ENCODE results near the gene COX6B1. TPM values are rescaled to one million over a fixed set of nuclear protein-coding genes. Genes with fewer than 3 reads are reported as not detected.
A peak's percentile ranks its signal among the peaks of the same experiment; 100 is the strongest.

Gene COX6B1
- total RNA-seq, 1 donor = 185 TPM

DNA sequence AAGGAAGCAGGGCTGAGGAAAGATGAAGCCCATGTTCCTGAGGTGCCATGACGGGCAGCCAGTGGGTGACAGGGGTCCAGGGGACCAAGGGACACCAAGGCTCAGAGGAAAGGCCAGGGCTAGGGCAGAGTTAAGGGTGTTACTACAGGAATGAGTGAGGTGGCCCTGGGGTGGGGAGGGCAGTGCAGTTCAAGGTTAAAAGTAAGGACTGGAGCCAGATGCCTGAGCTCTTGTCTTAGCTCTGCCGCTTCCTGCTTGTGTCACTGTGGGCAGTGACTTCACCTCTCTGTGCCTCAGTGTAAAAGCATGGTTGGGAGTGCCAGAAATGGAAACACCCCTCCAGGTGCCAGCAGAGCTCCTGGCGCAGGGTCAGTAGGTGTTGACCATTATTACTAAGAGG is 11.5 kb upstream of the COX6B1 start:
- Histone ChIP-seq H3K4me1 (ENCODE audit: insufficient read depth, low read length) (no peaks in the 10 kb centered on the region), H3K27me3 (ENCODE audit: insufficient read depth, low read length) (no peaks in the 10 kb centered on the region), H3K79me2 (ENCODE audit: insufficient read depth, low read length) (no peaks in the 10 kb centered on the region), H4K20me1 (ENCODE audit: insufficient read depth, low read length) (no peaks in the 10 kb centered on the region), H3K27ac (ENCODE audit: low read depth, low read length) (no peak overlapping the region), H3K4me3 (ENCODE audit: insufficient read depth, low read length) (no peak overlapping the region), H3K9me3 (ENCODE audit: low read depth, low read length) (no peaks in the 10 kb centered on the region), H3K4me2 (ENCODE audit: insufficient read depth, low read length) (no peak overlapping the region), H3K36me3 (ENCODE audit: insufficient read depth, low read length) (peaks cover 52% of the 10 kb centered on the region), H2AFZ (ENCODE audit: low read length) (no peak overlapping the region)
- DNase-seq (ENCODE audit: insufficient read length, low spot score, missing footprints) = peak; percentile 88
- TF ChIP-seq, protein P1, sequence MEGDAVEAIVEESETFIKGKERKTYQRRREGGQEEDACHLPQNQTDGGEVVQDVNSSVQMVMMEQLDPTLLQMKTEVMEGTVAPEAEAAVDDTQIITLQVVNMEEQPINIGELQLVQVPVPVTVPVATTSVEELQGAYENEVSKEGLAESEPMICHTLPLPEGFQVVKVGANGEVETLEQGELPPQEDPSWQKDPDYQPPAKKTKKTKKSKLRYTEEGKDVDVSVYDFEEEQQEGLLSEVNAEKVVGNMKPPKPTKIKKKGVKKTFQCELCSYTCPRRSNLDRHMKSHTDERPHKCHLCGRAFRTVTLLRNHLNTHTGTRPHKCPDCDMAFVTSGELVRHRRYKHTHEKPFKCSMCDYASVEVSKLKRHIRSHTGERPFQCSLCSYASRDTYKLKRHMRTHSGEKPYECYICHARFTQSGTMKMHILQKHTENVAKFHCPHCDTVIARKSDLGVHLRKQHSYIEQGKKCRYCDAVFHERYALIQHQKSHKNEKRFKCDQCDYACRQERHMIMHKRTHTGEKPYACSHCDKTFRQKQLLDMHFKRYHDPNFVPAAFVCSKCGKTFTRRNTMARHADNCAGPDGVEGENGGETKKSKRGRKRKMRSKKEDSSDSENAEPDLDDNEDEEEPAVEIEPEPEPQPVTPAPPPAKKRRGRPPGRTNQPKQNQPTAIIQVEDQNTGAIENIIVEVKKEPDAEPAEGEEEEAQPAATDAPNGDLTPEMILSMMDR (IDR thresholded peaks at IDR 0.05; ENCODE audit: extremely low read depth, low read depth, low read length) = no peak

DNA sequence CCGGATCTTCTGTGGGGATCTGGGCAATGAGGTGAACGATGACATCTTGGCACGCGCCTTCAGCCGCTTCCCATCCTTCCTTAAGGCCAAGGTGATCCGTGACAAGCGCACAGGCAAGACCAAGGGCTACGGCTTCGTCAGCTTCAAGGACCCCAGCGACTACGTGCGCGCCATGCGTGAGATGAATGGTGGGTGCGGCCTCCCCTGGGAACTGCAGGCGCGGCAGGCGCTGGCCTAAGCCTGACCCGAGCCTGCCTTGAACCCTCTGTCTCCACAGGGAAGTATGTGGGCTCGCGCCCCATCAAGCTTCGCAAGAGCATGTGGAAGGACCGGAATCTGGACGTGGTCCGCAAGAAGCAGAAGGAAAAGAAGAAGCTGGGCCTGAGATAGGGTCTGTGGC is 11.0 kb upstream of the COX6B1 start:
- Histone ChIP-seq H3K4me2 (ENCODE audit: insufficient read depth, low read length) (no peak overlapping the region), H4K20me1 (ENCODE audit: insufficient read depth, low read length) (no peaks in the 10 kb centered on the region), H3K27ac (ENCODE audit: low read depth, low read length) (no peak overlapping the region), H3K4me1 (ENCODE audit: insufficient read depth, low read length) (peaks cover 5% of the 10 kb centered on the region), H3K27me3 (ENCODE audit: insufficient read depth, low read length) (no peaks in the 10 kb centered on the region), H2AFZ (ENCODE audit: low read length) (no peak overlapping the region), H3K79me2 (ENCODE audit: insufficient read depth, low read length) (no peaks in the 10 kb centered on the region), H3K4me3 (ENCODE audit: insufficient read depth, low read length) (no peak overlapping the region), H3K36me3 (ENCODE audit: insufficient read depth, low read length) (peaks cover 47% of the 10 kb centered on the region), H3K9me3 (ENCODE audit: low read depth, low read length) (no peaks in the 10 kb centered on the region)
- TF ChIP-seq, protein P1 (IDR thresholded peaks at IDR 0.05; ENCODE audit: extremely low read depth, low read depth, low read length) = no peak
- peak; percentile 71 for DNase-seq (ENCODE audit: insufficient read length, low spot score, missing footprints)

DNA sequence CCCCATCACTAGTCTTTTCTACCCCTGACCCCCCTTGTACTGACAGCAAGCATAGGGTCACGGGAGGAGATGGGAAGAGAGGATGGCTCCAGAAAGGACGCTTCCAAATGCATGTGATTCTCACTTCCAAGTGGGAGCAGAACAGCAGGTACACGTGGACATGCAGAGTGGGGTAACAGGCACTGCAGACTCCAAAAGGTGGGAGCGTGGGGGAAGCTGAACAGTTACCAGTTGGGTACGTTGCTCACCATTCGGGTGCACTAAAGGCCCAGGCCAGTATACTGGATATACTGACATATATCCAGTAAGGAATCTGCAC is 8.8 kb upstream of the COX6B1 start:
- TF ChIP-seq, protein P1 (IDR thresholded peaks at IDR 0.05; ENCODE audit: extremely low read depth, low read depth, low read length) = no peak

DNA sequence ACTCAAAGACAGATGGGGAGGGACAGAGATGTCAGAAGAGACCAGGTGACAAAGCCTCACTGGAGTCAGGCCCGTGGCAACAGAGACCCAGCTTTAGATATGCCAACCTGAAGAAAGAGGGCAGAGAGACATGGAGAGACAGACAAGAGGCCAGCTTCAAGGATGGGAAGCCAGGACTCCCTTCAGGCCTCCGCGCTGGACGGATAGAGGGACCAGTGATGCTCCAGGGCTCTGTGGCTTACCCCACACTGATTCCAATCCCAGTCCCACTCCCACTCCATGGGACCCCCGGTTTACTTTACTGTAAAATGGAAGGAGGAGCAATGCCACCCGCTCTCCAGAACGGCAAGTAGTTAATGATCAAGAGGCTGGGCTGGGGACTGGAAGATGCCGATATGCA is 8.3 kb upstream of the COX6B1 start:
- DNase-seq (ENCODE audit: insufficient read length, low spot score, missing footprints) = peak; percentile 60
- TF ChIP-seq, protein P1 (IDR thresholded peaks at IDR 0.05; ENCODE audit: extremely low read depth, low read depth, low read length) = no peak
- H3K9me3 ChIP-seq (ENCODE audit: low read depth, low read length) = no peaks in the 10 kb centered on the region
- no peak overlapping the region for H3K27ac ChIP-seq (ENCODE audit: low read depth, low read length)
- H3K4me2 ChIP-seq (ENCODE audit: insufficient read depth, low read length) = no peak overlapping the region
- H3K27me3 ChIP-seq (ENCODE audit: insufficient read depth, low read length) = no peaks in the 10 kb centered on the region
- H3K4me3 ChIP-seq (ENCODE audit: insufficient read depth, low read length) = no peak overlapping the region
- no peaks in the 10 kb centered on the region for H4K20me1 ChIP-seq (ENCODE audit: insufficient read depth, low read length)
- H3K4me1 ChIP-seq (ENCODE audit: insufficient read depth, low read length) = peaks cover 6% of the 10 kb centered on the region
- peaks cover 22% of the 10 kb centered on the region for H3K36me3 ChIP-seq (ENCODE audit: insufficient read depth, low read length)
- no peak overlapping the region for H2AFZ ChIP-seq (ENCODE audit: low read length)
- H3K79me2 ChIP-seq (ENCODE audit: insufficient read depth, low read length) = no peaks in the 10 kb centered on the region

More for the DNA sequence above, 8.8 kb upstream of the COX6B1 start:
- H3K79me2 ChIP-seq (ENCODE audit: insufficient read depth, low read length) = no peaks in the 10 kb centered on the region
- no peak overlapping the region for H3K27ac ChIP-seq (ENCODE audit: low read depth, low read length)
- no peak overlapping the region for H3K4me2 ChIP-seq (ENCODE audit: insufficient read depth, low read length)
- DNase-seq (ENCODE audit: insufficient read length, low spot score, missing footprints) = peak; percentile 58
- H3K27me3 ChIP-seq (ENCODE audit: insufficient read depth, low read length) = no peaks in the 10 kb centered on the region
- peaks cover 28% of the 10 kb centered on the region for H3K36me3 ChIP-seq (ENCODE audit: insufficient read depth, low read length)
- no peaks in the 10 kb centered on the region for H3K9me3 ChIP-seq (ENCODE audit: low read depth, low read length)
- H2AFZ ChIP-seq (ENCODE audit: low read length) = no peak overlapping the region
- H4K20me1 ChIP-seq (ENCODE audit: insufficient read depth, low read length) = no peaks in the 10 kb centered on the region
- no peak overlapping the region for H3K4me3 ChIP-seq (ENCODE audit: insufficient read depth, low read length)
- H3K4me1 ChIP-seq (ENCODE audit: insufficient read depth, low read length) = peaks cover 6% of the 10 kb centered on the region

Measured in osteoblast (primary cell).